ENCODE measurements around the gene MFAP2.

DNA sequence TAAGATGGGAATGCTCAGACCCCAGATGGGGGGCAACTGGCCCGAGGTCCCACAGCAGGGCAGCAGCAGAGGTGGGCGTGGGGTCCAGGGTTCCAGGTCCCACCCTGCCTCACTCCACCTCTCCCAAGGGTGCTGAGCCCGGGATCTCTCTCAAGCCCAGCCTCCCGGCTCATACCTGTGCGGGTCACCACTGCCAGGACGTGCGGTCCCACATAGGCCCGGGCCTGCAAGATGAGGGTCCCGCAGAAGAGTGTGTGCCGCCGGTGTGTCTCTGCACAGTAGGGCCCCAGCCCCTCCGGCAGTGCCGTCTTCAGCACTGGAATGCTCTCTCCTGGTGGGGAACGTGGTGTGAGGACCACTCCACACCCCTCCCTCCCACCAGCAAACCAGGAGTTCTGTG lies 16.4 kb upstream of the MFAP2 start:
- TF ChIP-seq POLR2A (IDR thresholded peaks at IDR 0.05; ENCODE audit: low read length) (no peak), GATA1 (IDR thresholded peaks at IDR 0.05; ENCODE audit: low read depth, low read length) (no peak)

All from erythroblast (primary cell).